HepG2 (cell line): ENCODE results near the gene SDR39U1. TPM values are rescaled to one million over a fixed set of nuclear protein-coding genes. Genes with fewer than 3 reads are reported as not detected.
A peak's percentile ranks its signal among the peaks of the same experiment; 100 is the strongest.

ENCODE experiments used
- ATF2 ChIP-seq: sonication (generic); formaldehyde crosslinking; IDR thresholded peaks from 2 replicates; pipeline ENCODE4 v1.4.0; 2020; ENCODE audit warnings: missing genetic modification reagents
- E2F5 ChIP-seq: sonication (generic); formaldehyde crosslinking; conservative IDR thresholded peaks from 2 replicates; pipeline ENCODE4 v1.4.0; 2020; ENCODE audit warnings: missing genetic modification reagents
- GABPB1 ChIP-seq: IDR thresholded peaks from 2 replicates; pipeline ENCODE4 v1.6.1; 2016; ENCODE audit warnings: mild to moderate bottlenecking, missing genetic modification reagents, moderate library complexity, missing compliant biosample characterization
- HES4 ChIP-seq: sonication (generic); formaldehyde crosslinking; IDR thresholded peaks from 2 replicates; pipeline ENCODE4 v1.9.0; 2021; ENCODE audit warnings: mild to moderate bottlenecking, missing genetic modification reagents, borderline replicate concordance
- KAT2B ChIP-seq: fragments of 150-350 bp; IDR thresholded peaks from 2 replicates; pipeline ENCODE4 v1.6.1; 2014; ENCODE audit warnings: low read depth, low read length, borderline replicate concordance
- KLF11 ChIP-seq: IDR thresholded peaks from 2 replicates; pipeline ENCODE4 v1.6.1; 2016; ENCODE audit warnings: missing compliant biosample characterization
- LCORL ChIP-seq, 2 experiments: fragments of 450-650 bp in 1 of 2; sonication (generic) in 1 of 2; formaldehyde crosslinking in 1 of 2; IDR thresholded peaks; 2 replicates each; pipeline versions ENCODE4 v1.5.0 to v1.6.1; 2017 to 2020; ENCODE audit warnings: antibody characterized with exemption in 1 of 2, missing genetic modification reagents in 1 of 2
- PRDM10 ChIP-seq: sonication (generic); formaldehyde crosslinking; IDR thresholded peaks from 2 replicates; pipeline ENCODE4 v1.4.0; 2020; ENCODE audit warnings: low read depth, missing genetic modification reagents
- SOX13 ChIP-seq, 3 experiments: fragments of 450-650 bp in 1 of 3; sonication (generic) in 1 of 3; formaldehyde crosslinking in 1 of 3; IDR thresholded peaks in 2 of 3; conservative IDR thresholded peaks in 1 of 3; 2 replicates each; pipeline versions ENCODE4 v1.5.0 to v1.6.1; 2016 to 2020; ENCODE audit warnings: antibody characterized with exemption in 1 of 3, mild to moderate bottlenecking in 1 of 3, missing compliant biosample characterization in 1 of 3, missing genetic modification reagents in 1 of 3, moderate library complexity in 1 of 3
- SSRP1 ChIP-seq: IDR thresholded peaks from 2 replicates; pipeline ENCODE4 v1.6.1; 2016; ENCODE audit warnings: control low read depth
- STAG1 ChIP-seq: sonication (generic); formaldehyde crosslinking; IDR thresholded peaks from 2 replicates; pipeline ENCODE4 v1.4.0; 2020; ENCODE audit warnings: missing genetic modification reagents
- TAF1 ChIP-seq: sonication (generic); formaldehyde crosslinking; IDR thresholded peaks from 2 replicates; pipeline ENCODE4 v1.4.0; 2020; ENCODE audit warnings: missing genetic modification reagents
- ZNF30 ChIP-seq: sonication (generic); formaldehyde crosslinking; IDR thresholded peaks from 2 replicates; pipeline ENCODE4 v1.5.0; 2020; ENCODE audit warnings: mild to moderate bottlenecking, missing genetic modification reagents
- ZNF776 ChIP-seq: sonication (generic); formaldehyde crosslinking; IDR thresholded peaks from 2 replicates; pipeline ENCODE4 v1.4.0; 2020; ENCODE audit warnings: mild to moderate bottlenecking, missing genetic modification reagents
- ZNF816 ChIP-seq: sonication (generic); formaldehyde crosslinking; IDR thresholded peaks from 2 replicates; pipeline ENCODE4 v1.8.0; 2022; ENCODE audit warnings: missing genetic modification reagents, mild to moderate bottlenecking, borderline replicate concordance
- ZNF891 ChIP-seq: sonication (generic); formaldehyde crosslinking; IDR thresholded peaks from 2 replicates; pipeline ENCODE4 v1.5.0; 2020; ENCODE audit warnings: mild to moderate bottlenecking, missing genetic modification reagents
- polyA plus RNA-seq, 8 experiments: library from polyadenylated mRNA; depleted of rRNA in 3 of 8; stranded (reverse) in 7 of 8; unstranded in 1 of 8; fragments of >200 nt; fragmentation: Illumina TruSeq in 4 of 8; extraction: Trizol in 4 of 8; gene quantifications; 2 replicates each; pipeline versions ENCODE4 v1.2.1 to v1.2.3, GENCODE V29; 2011 to 2016; ENCODE audit warnings: low read depth in 4 of 8, missing spikeins in 1 of 8, mixed read lengths in 1 of 8; ENCODE audit not compliant: insufficient read depth in 1 of 8
- total RNA-seq, 5 experiments: library from RNA; depleted of rRNA; stranded (reverse); fragments of >200 nt; fragmentation: Illumina TruSeq; extraction: Trizol; gene quantifications; 2 replicates each; pipeline ENCODE4 v1.2.3, GENCODE V29; 2016; ENCODE audit warnings: low read depth in 1 of 5
- TF ChIP-seq, protein P1 (sequence below): sonication (generic); formaldehyde crosslinking; IDR thresholded peaks from 2 replicates; pipeline ENCODE4 v1.8.1; 2023; ENCODE audit warnings: mild to moderate bottlenecking, missing genetic modification reagents
- TF ChIP-seq, protein P2 (sequence below): sonication (generic); formaldehyde crosslinking; IDR thresholded peaks from 2 replicates; pipeline ENCODE4 v1.5.1; 2020; ENCODE audit warnings: missing genetic modification reagents, mild to moderate bottlenecking, borderline replicate concordance

The SDR39U1 gene
- total and polyA plus RNA-seq, 2 of the 13 experiments (the other 11 are each of a cell fraction or from before 2014, with no cell fraction given) = 34.4 to 129 TPM

GRCh38 chr14:24429395-24430142 lies 13.0 kb downstream of the SDR39U1 start, which contains the start of the genes CBLN3 and KHNYN (continued):
- TF ChIP-seq ATF2 (CRISPR knock-in tag) (no peak; the same call in 1 of the 2 replicates), KAT2B (no peak), ZNF816 (CRISPR knock-in tag) (no peak), SSRP1 (CRISPR knock-in tag) (no peak; the same call in 1 of the 2 replicates), HES4 (CRISPR knock-in tag) (no peak), PRDM10 (CRISPR knock-in tag) (peak; percentile 18; the same call in 1 of the 2 replicates), GABPB1 (CRISPR knock-in tag) (peak; percentile 93), KLF11 (CRISPR knock-in tag) (no peak; the same call in 1 of the 2 replicates), LCORL (IDR thresholded peaks at IDR 0.05) (no peak), LCORL (CRISPR knock-in tag; IDR thresholded peaks at IDR 0.05) (peak; percentile 72), STAG1 (CRISPR knock-in tag) (no peak), SOX13 (IDR thresholded peaks at IDR 0.05) (no peak; the same call in 1 of the 2 replicates), SOX13 (CRISPR knock-in tag; conservative IDR thresholded peaks at IDR 0.05 in 1 of 2, IDR thresholded peaks at IDR 0.05 in 1 of 2) (peak in 1 of 2 experiments; percentile 67; a peak in 2 of 4 replicates), ZNF776 (CRISPR knock-in tag) (peak; percentile 87), ZNF891 (CRISPR knock-in tag) (no peak), E2F5 (CRISPR knock-in tag) (peak; percentile 90), ZNF30 (CRISPR knock-in tag) (no peak), TAF1 (CRISPR knock-in tag) (peak; percentile 94)
- TF ChIP-seq, protein P1, sequence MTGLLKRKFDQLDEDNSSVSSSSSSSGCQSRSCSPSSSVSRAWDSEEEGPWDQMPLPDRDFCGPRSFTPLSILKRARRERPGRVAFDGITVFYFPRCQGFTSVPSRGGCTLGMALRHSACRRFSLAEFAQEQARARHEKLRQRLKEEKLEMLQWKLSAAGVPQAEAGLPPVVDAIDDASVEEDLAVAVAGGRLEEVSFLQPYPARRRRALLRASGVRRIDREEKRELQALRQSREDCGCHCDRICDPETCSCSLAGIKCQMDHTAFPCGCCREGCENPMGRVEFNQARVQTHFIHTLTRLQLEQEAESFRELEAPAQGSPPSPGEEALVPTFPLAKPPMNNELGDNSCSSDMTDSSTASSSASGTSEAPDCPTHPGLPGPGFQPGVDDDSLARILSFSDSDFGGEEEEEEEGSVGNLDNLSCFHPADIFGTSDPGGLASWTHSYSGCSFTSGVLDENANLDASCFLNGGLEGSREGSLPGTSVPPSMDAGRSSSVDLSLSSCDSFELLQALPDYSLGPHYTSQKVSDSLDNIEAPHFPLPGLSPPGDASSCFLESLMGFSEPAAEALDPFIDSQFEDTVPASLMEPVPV (CRISPR knock-in tag) = peak; percentile 62; the same call in 1 of the 2 replicates
- TF ChIP-seq, protein P2, sequence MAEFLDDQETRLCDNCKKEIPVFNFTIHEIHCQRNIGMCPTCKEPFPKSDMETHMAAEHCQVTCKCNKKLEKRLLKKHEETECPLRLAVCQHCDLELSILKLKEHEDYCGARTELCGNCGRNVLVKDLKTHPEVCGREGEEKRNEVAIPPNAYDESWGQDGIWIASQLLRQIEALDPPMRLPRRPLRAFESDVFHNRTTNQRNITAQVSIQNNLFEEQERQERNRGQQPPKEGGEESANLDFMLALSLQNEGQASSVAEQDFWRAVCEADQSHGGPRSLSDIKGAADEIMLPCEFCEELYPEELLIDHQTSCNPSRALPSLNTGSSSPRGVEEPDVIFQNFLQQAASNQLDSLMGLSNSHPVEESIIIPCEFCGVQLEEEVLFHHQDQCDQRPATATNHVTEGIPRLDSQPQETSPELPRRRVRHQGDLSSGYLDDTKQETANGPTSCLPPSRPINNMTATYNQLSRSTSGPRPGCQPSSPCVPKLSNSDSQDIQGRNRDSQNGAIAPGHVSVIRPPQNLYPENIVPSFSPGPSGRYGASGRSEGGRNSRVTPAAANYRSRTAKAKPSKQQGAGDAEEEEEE (CRISPR knock-in tag) = no peak
